ENCODE measurements around the gene CGNL1.

GRCh38 chr15:57550640-57551039 lies 174.3 kb downstream of the CGNL1 start:
- TF ChIP-seq, protein P1, sequence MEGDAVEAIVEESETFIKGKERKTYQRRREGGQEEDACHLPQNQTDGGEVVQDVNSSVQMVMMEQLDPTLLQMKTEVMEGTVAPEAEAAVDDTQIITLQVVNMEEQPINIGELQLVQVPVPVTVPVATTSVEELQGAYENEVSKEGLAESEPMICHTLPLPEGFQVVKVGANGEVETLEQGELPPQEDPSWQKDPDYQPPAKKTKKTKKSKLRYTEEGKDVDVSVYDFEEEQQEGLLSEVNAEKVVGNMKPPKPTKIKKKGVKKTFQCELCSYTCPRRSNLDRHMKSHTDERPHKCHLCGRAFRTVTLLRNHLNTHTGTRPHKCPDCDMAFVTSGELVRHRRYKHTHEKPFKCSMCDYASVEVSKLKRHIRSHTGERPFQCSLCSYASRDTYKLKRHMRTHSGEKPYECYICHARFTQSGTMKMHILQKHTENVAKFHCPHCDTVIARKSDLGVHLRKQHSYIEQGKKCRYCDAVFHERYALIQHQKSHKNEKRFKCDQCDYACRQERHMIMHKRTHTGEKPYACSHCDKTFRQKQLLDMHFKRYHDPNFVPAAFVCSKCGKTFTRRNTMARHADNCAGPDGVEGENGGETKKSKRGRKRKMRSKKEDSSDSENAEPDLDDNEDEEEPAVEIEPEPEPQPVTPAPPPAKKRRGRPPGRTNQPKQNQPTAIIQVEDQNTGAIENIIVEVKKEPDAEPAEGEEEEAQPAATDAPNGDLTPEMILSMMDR (IDR thresholded peaks at IDR 0.05; ENCODE audit: low read length), result no peak
- no peak for TF ChIP-seq EZH2 (IDR thresholded peaks at IDR 0.05; ENCODE audit: borderline replicate concordance, low read length)
